GM12878 (cell line): ENCODE results near the gene LMNTD2.

Experiments used
- CBX3 ChIP-seq: fragments of 200-600 bp; sonication (generic); IDR thresholded peaks from 2 replicates; pipeline ENCODE4 v1.6.1; 2016; ENCODE audit warnings: low read depth, borderline replicate concordance
- CHD2 ChIP-seq: IDR thresholded peaks from 2 replicates; pipeline ENCODE4 v1.6.1; 2011; ENCODE audit warnings: low read depth, low read length, improper control_type of control experiment, borderline replicate concordance
- ESRRA ChIP-seq: IDR thresholded peaks from 2 replicates; pipeline ENCODE4 v1.6.1; 2012; ENCODE audit warnings: mild to moderate bottlenecking, low read length, improper control_type of control experiment
- HDGF ChIP-seq: fragments of 450-650 bp; IDR thresholded peaks from 2 replicates; pipeline ENCODE4 v1.6.1; 2016; ENCODE audit warnings: antibody characterized with exemption
- NFIC ChIP-seq: IDR thresholded peaks from 2 replicates; pipeline ENCODE4 v1.6.1; 2012; ENCODE audit warnings: low read depth, mild to moderate bottlenecking, inconsistent platforms, low read length, moderate library complexity
- POLR2A ChIP-seq: IDR thresholded peaks from 2 replicates; pipeline ENCODE4 v1.6.1; 2011; ENCODE audit warnings: low read depth, mild to moderate bottlenecking, low read length
- SMAD1 ChIP-seq: fragments of 450-650 bp; IDR thresholded peaks from 2 replicates; pipeline ENCODE4 v1.6.1; 2018; ENCODE audit warnings: mild to moderate bottlenecking, low read depth; ENCODE audit not compliant: partially characterized antibody
- SMARCA5 ChIP-seq: fragments of 450-650 bp; IDR thresholded peaks from 2 replicates; pipeline ENCODE4 v1.6.1; 2017; ENCODE audit warnings: mild to moderate bottlenecking
- SMC3 ChIP-seq: IDR thresholded peaks from 2 replicates; pipeline ENCODE4 v1.6.1; 2011; ENCODE audit warnings: low read length, improper control_type of control experiment, borderline replicate concordance
- SREBF2 ChIP-seq: IDR thresholded peaks from 2 replicates; pipeline ENCODE4 v1.6.1; 2012; ENCODE audit warnings: mild to moderate bottlenecking, low read length
- ZBTB33 ChIP-seq: fragments of 450-650 bp; IDR thresholded peaks from 2 replicates; pipeline ENCODE4 v1.6.1; 2017; ENCODE audit warnings: mild to moderate bottlenecking
- TF ChIP-seq, protein P1 (sequence below): fragments of 450-650 bp; IDR thresholded peaks from 2 replicates; pipeline ENCODE4 v1.6.1; 2017; ENCODE audit warnings: low read depth, mild to moderate bottlenecking, moderate library complexity
- TF ChIP-seq, protein P2 (sequence below), 3 experiments: IDR thresholded peaks in 2 of 3; conservative IDR thresholded peaks in 1 of 3; 2 replicates each; pipeline ENCODE4 v1.5.1; 2011; ENCODE audit warnings: low read depth in 3 of 3, low read length in 3 of 3, mild to moderate bottlenecking in 3 of 3, control low read depth in 2 of 3, moderate library complexity in 2 of 3, inconsistent platforms in 1 of 3, mixed read lengths in 1 of 3; ENCODE audit not compliant: control insufficient read depth in 2 of 3, insufficient read depth in 1 of 3; ENCODE audit errors: extremely low read depth in 1 of 3

DNA sequence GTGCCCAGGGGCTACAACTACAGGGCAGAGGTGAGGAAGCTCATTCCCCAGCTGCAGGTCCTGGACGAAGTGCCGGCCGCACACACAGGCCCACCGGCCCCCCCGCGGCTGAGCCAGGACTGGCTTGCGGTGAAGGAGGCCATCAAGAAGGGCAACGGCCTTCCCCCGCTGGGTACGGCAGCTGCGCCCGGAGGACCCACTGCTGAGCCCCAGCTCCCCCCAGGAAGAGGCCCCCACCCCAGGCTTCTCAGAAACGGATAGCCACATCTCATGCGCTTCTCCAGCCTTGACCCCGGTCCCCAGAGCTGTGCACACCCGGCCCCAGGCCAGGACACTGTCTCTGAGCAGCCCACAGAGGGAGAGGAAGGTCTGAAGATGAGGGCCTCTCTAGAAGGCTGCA lies 9.4 kb downstream of the LMNTD2 start:
- TF ChIP-seq NFIC (no peak), SMAD1 (no peak), HDGF (no peak), ZBTB33 (no peak), SMARCA5 (no peak), ESRRA (no peak), SMC3 (no peak), CBX3 (no peak), CHD2 (no peak), POLR2A (no peak), SREBF2 (no peak)
- TF ChIP-seq, protein P1, sequence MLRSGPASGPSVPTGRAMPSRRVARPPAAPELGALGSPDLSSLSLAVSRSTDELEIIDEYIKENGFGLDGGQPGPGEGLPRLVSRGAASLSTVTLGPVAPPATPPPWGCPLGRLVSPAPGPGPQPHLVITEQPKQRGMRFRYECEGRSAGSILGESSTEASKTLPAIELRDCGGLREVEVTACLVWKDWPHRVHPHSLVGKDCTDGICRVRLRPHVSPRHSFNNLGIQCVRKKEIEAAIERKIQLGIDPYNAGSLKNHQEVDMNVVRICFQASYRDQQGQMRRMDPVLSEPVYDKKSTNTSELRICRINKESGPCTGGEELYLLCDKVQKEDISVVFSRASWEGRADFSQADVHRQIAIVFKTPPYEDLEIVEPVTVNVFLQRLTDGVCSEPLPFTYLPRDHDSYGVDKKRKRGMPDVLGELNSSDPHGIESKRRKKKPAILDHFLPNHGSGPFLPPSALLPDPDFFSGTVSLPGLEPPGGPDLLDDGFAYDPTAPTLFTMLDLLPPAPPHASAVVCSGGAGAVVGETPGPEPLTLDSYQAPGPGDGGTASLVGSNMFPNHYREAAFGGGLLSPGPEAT: no peak
- TF ChIP-seq, protein P2, sequence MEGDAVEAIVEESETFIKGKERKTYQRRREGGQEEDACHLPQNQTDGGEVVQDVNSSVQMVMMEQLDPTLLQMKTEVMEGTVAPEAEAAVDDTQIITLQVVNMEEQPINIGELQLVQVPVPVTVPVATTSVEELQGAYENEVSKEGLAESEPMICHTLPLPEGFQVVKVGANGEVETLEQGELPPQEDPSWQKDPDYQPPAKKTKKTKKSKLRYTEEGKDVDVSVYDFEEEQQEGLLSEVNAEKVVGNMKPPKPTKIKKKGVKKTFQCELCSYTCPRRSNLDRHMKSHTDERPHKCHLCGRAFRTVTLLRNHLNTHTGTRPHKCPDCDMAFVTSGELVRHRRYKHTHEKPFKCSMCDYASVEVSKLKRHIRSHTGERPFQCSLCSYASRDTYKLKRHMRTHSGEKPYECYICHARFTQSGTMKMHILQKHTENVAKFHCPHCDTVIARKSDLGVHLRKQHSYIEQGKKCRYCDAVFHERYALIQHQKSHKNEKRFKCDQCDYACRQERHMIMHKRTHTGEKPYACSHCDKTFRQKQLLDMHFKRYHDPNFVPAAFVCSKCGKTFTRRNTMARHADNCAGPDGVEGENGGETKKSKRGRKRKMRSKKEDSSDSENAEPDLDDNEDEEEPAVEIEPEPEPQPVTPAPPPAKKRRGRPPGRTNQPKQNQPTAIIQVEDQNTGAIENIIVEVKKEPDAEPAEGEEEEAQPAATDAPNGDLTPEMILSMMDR (IDR thresholded peaks at IDR 0.05 in 2 of 3, conservative IDR thresholded peaks at IDR 0.05 in 1 of 3; ENCODE audit: control insufficient read depth in 2 of 3, extremely low read depth in 1 of 3, insufficient read depth in 1 of 3, low read depth in 3 of 3, low read length in 3 of 3): no peak
